Neural progenitor cell (in vitro differentiated cells): ENCODE results near the gene HABP2.

ENCODE experiments used
- EZH2 ChIP-seq: fragments of 200-600 bp; sonication (generic); IDR thresholded peaks from 2 replicates; pipeline ENCODE4 v1.6.1; 2017; ENCODE audit warnings: antibody characterized with exemption, mild to moderate bottlenecking, moderate library complexity
- TF ChIP-seq, protein P1 (sequence below): fragments of 200-600 bp; sonication (generic); IDR thresholded peaks from 2 replicates; pipeline ENCODE4 v1.5.1; 2017; ENCODE audit warnings: antibody characterized with exemption, mild to moderate bottlenecking

DNA sequence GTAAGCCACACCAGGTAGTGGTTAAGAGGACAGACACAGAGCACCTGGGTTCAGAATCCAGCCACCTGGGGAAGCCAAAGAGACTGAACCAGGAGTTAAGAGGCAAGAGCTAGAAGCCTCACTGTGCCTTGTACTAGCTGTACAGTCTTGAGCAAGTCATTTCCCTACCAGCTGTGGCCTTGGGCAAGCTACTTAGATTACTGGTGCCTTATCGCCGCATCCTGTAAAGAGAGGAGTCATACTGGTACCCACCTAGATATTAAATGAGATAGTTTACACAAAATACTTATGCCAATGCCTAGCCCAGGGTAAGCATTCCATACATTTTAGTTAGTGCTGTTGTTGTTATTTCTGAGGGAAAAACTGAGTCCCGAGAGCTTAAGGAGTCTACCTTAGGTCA, 47.7 kb downstream of the HABP2 start:
- TF ChIP-seq, protein P1, sequence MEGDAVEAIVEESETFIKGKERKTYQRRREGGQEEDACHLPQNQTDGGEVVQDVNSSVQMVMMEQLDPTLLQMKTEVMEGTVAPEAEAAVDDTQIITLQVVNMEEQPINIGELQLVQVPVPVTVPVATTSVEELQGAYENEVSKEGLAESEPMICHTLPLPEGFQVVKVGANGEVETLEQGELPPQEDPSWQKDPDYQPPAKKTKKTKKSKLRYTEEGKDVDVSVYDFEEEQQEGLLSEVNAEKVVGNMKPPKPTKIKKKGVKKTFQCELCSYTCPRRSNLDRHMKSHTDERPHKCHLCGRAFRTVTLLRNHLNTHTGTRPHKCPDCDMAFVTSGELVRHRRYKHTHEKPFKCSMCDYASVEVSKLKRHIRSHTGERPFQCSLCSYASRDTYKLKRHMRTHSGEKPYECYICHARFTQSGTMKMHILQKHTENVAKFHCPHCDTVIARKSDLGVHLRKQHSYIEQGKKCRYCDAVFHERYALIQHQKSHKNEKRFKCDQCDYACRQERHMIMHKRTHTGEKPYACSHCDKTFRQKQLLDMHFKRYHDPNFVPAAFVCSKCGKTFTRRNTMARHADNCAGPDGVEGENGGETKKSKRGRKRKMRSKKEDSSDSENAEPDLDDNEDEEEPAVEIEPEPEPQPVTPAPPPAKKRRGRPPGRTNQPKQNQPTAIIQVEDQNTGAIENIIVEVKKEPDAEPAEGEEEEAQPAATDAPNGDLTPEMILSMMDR, result no peak
- no peak for TF ChIP-seq EZH2
